Left cardiac atrium (tissue), 4 donors: Measurements from ENCODE around the gene RBM18. TPM values are rescaled to one million over a fixed set of nuclear protein-coding genes. Genes with fewer than 3 reads are reported as not detected.

Source experiments
- ATAC-seq, 2 donors: fragments of 200-7000 bp; cut with Tn5 transposase; one replicate each; pipeline ENCODE4 v1.9.1; 2020; ENCODE audit warnings: mild to moderate bottlenecking in 2 of 2, moderate library complexity in 2 of 2
- DNase-seq: peaks from one replicate; pipeline ENCODE4 v3.0.0-alpha.2; 2020
- intact Hi-C, 2 donors: fragments of 100-400 bp; cut with DNase I; formaldehyde crosslinking; loops; one replicate each; pipeline versions ENCODE4 v1.14.1 to v1.15.1; 2022 to 2023
- total RNA-seq, 2 donors: library from RNA; stranded (reverse); fragmentation: NEBNext Ultra II Directional; extraction: Animal tissue kit (Norgen Biotek cat#: 25700); gene quantifications; one replicate each; pipeline ENCODE4 v1.2.1, GENCODE V29; 2021
- donor health status: DM: no; HTN: yes; CAD: no.
- donor health status: DM: no; HTN: yes; CAD: no; lungs with severe emphysema.
- donor health status: DM: yes; HTN: yes; CAD: no.
- donor health status: Dilated cardiomyopathy.

RBM18 gene
- total RNA-seq, 2 donors from 2014 or later: 30.3 to 32.5 TPM

DNA sequence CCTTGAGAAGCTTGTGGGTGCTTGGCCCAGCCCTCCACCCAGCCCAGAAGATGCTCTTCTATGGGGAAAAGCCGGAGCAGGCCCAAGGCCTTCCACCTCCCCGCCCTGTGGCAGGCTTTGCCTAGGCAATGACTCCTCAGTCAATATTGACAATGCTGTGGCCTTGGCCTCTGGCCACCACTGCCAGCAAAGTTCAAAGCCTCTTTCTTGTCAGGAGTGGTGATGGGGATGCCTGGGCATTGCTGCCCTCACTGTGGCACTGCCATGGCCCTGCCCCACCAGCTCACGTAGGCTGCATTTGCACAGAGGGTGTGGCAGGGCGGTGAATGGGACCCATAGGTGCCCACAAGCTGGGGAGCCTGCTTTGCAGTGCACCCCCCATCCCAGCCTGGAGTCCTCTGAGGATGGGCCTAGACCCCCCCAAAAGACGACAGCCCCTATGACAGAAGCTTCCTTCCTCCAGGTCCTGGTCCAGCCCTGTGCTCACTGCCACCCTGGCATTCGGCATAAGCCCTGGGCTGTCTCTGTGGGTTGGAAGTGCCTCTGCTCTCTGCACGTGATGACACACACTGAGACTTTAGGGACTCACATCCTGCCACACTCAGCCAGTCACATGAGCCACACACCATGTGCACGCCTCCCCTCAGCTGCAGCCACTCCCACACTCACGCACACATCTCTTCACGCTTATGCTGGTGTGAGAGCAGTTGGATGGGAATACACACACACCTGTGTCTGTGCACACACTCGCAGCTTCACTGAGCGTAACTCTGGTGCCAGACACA is 73.9 kb downstream of the RBM18 start:
- no peak for ATAC-seq
- intact Hi-C loops: no loop called here

GRCh38 chr9:122188369-122188768 is 76.3 kb downstream of the RBM18 start:
- intact Hi-C loops: no loop called here
- DNase-seq: no peak
- ATAC-seq: no peak

More for the DNA sequence above, 73.9 kb downstream of the RBM18 start:
- no peak for DNase-seq

Other genes with a start within 250 kb of the RBM18 start
- gene TTLL11, start 171.5 kb downstream of the RBM18 start, total RNA-seq: 1 to 10 TPM; 4.5 to 6.5 TPM
- gene NDUFA8, start 105.1 kb downstream of the RBM18 start, total RNA-seq: 100 to 1,000 TPM; 198 to 221 TPM
- not detected for gene MORN5, start 104.9 kb downstream of the RBM18 start, total RNA-seq
- gene LHX6, start 35.9 kb downstream of the RBM18 start, total RNA-seq: 10 to 100 TPM in 1 of 2 donors, 1 to 10 TPM in 1; 6.1 to 11.3 TPM
- gene MRRF, start within 50 bp of the RBM18 start, total RNA-seq: 10 to 100 TPM; 32.1 to 32.9 TPM
- 10 to 100 TPM in 1 of 2 donors, 1 to 10 TPM in 1; 6.0 to 37.3 TPM for gene PTGS1, start 106.2 kb upstream of the RBM18 start, total RNA-seq
- not detected for gene OR1J1, start 213.1 kb upstream of the RBM18 start, total RNA-seq
- not detected for gene OR1J2, start 246.0 kb upstream of the RBM18 start, total RNA-seq